ENCODE data around the gene CHN2. TPM values are rescaled to one million over a fixed set of nuclear protein-coding genes. Genes with fewer than 3 reads are reported as not detected.

The CHN2 gene
- total RNA-seq, 1 experiment from 2014 or later, result 7.7 TPM

DNA sequence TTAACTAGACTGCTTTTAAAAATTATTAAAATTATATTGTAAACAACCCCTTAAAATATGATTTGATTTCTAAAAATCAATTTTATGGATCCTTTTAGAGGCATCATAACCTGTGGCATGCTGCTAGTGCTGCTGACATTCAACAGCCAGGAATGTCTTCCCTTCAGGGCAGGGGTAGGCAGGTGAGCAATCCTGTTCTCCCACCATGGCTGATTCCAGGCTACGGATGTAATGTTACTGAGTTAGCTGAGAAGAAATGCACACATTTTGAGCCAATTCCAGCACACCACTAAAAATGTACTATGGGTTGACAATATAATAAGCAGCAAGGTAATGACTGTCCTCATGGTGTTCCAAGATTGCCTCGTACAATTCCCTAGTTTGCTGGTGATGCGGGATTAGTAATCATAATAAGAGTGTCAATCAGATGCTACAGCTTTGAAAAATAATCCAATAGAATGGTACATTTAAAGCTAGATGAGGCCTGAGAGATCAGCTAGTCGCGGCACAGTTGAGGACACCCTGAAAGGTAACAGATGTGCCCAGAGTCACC is 260.4 kb downstream of the CHN2 start:
- H4K20me1 ChIP-seq (ENCODE audit: low read length), result no peaks in the 10 kb centered on the region
- peaks cover 6% of the 10 kb centered on the region for H3K4me1 ChIP-seq (ENCODE audit: insufficient read depth, low read length)
- BruUV-seq (replicated peaks), result no TSS peak
- no peaks in the 10 kb centered on the region for H3K36me3 ChIP-seq (ENCODE audit: low read depth, low read length)
- no peak for ATAC-seq
- no peaks in the 10 kb centered on the region for H3K27me3 ChIP-seq (ENCODE audit: low read length)
- H2AFZ ChIP-seq (ENCODE audit: low read length), result peak overlapping the region; percentile 16; the same call in 1 of the 2 replicates
- H3K4me2 ChIP-seq (ENCODE audit: low read length), result no peak overlapping the region
- TF ChIP-seq EZH2 (IDR thresholded peaks at IDR 0.05; ENCODE audit: low read length, unreplicated experiment), result no peak
- POLR2A ChIA-PET (ENCODE audit: unreplicated experiment), result no interaction called here
- no peak overlapping the region for H3K4me3 ChIP-seq (ENCODE audit: low read length)
- intact Hi-C loops (cut with micrococcal nuclease), result loop anchor here (5.0 kb wide), 1 partner anchor 152 kb away; no protein-coding TSS in a partner anchor
- H3K9me3 ChIP-seq (ENCODE audit: low read length), result no peaks in the 10 kb centered on the region
- CTCF ChIA-PET, result no interaction called here
- no peaks in the 10 kb centered on the region for H3K9me2 ChIP-seq (replicated peaks; ENCODE audit: low read length)
- H3F3A ChIP-seq (ENCODE audit: low read length, unreplicated experiment), result no peaks in the 10 kb centered on the region
- no peak overlapping the region for H3K27ac ChIP-seq (ENCODE audit: low read length)
- H3K9ac ChIP-seq (ENCODE audit: low read length), result no peak overlapping the region
- H3K79me2 ChIP-seq (ENCODE audit: low read length), result no peaks in the 10 kb centered on the region
- DNase-seq, result peak; percentile 30

DNA sequence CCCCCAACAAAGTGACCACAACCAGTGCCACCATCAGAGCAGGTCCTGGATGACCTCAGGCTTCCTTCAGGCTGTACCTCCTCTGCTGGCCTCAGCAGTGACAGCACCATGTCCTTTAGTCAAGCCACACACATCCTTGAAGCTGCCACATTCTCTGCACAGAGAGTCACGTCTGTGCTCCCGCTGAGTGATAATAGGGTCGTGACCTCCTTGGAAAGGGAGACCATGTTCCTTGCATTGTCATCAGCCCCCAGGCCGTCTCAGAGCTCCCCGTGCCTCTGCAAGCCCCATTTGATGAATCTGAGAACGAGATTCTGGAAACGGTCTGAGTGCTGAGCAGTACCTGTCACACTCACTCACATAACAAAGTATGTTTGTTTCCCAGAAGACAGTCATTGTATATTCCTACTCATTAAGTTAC is 262.6 kb downstream of the CHN2 start:
- Histone ChIP-seq H3K4me2 (ENCODE audit: low read length) (no peak overlapping the region), H3K27ac (ENCODE audit: low read length) (no peak overlapping the region), H3K4me3 (ENCODE audit: low read length) (no peak overlapping the region), H4K20me1 (ENCODE audit: low read length) (no peaks in the 10 kb centered on the region), H3K27me3 (ENCODE audit: low read length) (no peaks in the 10 kb centered on the region), H3K9me3 (ENCODE audit: low read length) (no peaks in the 10 kb centered on the region), H3K4me1 (ENCODE audit: insufficient read depth, low read length) (no peaks in the 10 kb centered on the region), H3K9me2 (replicated peaks; ENCODE audit: low read length) (no peaks in the 10 kb centered on the region), H2AFZ (ENCODE audit: low read length) (no peak overlapping the region), H3K9ac (ENCODE audit: low read length) (no peak overlapping the region), H3K79me2 (ENCODE audit: low read length) (no peaks in the 10 kb centered on the region), H3K36me3 (ENCODE audit: low read depth, low read length) (no peaks in the 10 kb centered on the region), H3F3A (ENCODE audit: low read length, unreplicated experiment) (no peaks in the 10 kb centered on the region)
- DNase-seq, result no peak
- intact Hi-C loops (cut with micrococcal nuclease), result no loop called here
- TF ChIP-seq EZH2 (IDR thresholded peaks at IDR 0.05; ENCODE audit: low read length, unreplicated experiment) (no peak), EZH2phosphoT487 (IDR thresholded peaks at IDR 0.05; ENCODE audit: borderline replicate concordance, low read length) (no peak)
- TF ChIP-seq, protein P1, sequence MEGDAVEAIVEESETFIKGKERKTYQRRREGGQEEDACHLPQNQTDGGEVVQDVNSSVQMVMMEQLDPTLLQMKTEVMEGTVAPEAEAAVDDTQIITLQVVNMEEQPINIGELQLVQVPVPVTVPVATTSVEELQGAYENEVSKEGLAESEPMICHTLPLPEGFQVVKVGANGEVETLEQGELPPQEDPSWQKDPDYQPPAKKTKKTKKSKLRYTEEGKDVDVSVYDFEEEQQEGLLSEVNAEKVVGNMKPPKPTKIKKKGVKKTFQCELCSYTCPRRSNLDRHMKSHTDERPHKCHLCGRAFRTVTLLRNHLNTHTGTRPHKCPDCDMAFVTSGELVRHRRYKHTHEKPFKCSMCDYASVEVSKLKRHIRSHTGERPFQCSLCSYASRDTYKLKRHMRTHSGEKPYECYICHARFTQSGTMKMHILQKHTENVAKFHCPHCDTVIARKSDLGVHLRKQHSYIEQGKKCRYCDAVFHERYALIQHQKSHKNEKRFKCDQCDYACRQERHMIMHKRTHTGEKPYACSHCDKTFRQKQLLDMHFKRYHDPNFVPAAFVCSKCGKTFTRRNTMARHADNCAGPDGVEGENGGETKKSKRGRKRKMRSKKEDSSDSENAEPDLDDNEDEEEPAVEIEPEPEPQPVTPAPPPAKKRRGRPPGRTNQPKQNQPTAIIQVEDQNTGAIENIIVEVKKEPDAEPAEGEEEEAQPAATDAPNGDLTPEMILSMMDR (conservative IDR thresholded peaks at IDR 0.05; ENCODE audit: low read depth, low read length), result no peak
- no peak for ATAC-seq
- ChIA-PET POLR2A (ENCODE audit: unreplicated experiment) (no interaction called here), CTCF (no interaction called here)
- BruUV-seq (replicated peaks), result no TSS peak

DNA sequence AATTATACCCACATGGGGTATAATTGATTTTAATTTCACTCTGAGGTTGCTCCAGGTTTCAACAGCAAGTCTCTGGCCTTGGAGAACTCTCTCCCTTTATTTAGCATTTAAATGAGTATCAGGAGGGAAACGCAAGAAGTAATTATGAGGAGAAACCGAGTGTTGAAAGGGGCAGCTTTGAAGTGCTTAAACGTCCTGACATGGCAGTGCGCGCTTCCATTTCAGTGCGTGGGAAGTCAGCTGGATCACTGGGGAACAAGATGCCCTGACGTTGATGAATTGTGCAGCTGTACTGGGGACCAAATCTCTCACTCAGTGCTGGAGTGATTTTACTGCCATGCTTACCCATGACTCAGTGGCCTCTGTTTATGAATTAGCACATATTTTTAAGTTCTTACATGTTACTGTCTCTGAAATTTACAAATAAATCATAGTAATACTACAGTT is 263.0 kb downstream of the CHN2 start:
- Histone ChIP-seq H3K9ac (ENCODE audit: low read length) (no peak overlapping the region), H3F3A (ENCODE audit: low read length, unreplicated experiment) (no peaks in the 10 kb centered on the region), H3K27ac (ENCODE audit: low read length) (no peak overlapping the region), H4K20me1 (ENCODE audit: low read length) (no peaks in the 10 kb centered on the region), H3K9me2 (replicated peaks; ENCODE audit: low read length) (no peaks in the 10 kb centered on the region), H3K79me2 (ENCODE audit: low read length) (no peaks in the 10 kb centered on the region), H3K4me1 (ENCODE audit: insufficient read depth, low read length) (no peaks in the 10 kb centered on the region), H3K4me3 (ENCODE audit: low read length) (no peak overlapping the region), H2AFZ (ENCODE audit: low read length) (no peak overlapping the region), H3K36me3 (ENCODE audit: low read depth, low read length) (no peaks in the 10 kb centered on the region), H3K9me3 (ENCODE audit: low read length) (no peaks in the 10 kb centered on the region), H3K4me2 (ENCODE audit: low read length) (no peak overlapping the region), H3K27me3 (ENCODE audit: low read length) (no peaks in the 10 kb centered on the region)
- no TSS peak for BruUV-seq (replicated peaks)
- DNase-seq (no peak), ATAC-seq (no peak)
- intact Hi-C loops (cut with micrococcal nuclease), result no loop called here
- ChIA-PET CTCF (no interaction called here), POLR2A (ENCODE audit: unreplicated experiment) (interaction anchor here (0.5 kb wide), 1 partner anchor 334 kb away, joined by 7 read pairs; no protein-coding TSS in a partner anchor)
- TF ChIP-seq, protein P1 (conservative IDR thresholded peaks at IDR 0.05; ENCODE audit: low read depth, low read length), result no peak
